ENCODE measurements around the gene PTGR1. TPM values are rescaled to one million over a fixed set of nuclear protein-coding genes. Genes with fewer than 3 reads are reported as not detected.
"Not testable (repeated sequence)": the region's sequence is repeated elsewhere in the genome, so short reads cannot be mapped to it uniquely, and the experiment has no call there.

The PTGR1 gene
- polyA plus RNA-seq, 1 donor = 88.5 TPM

DNA sequence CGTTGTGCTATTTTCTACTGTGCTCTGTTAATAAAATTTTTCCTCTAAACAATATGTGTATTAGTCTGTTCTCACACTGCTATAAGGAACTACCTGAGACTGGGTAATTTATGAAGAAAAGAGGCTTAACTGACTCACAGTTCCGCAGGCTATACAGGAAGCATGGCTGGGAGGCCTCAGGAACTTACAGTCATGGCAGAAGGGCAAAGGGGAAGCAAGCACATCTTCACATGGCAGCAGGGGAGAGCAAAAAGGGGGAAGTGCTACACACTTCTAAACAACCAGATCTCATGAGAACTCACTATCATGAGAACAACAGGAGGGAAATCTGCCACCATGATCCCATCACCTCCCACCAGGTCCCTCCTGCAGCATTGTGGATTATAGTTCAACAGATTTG lies 44.0 kb downstream of the PTGR1 start:
- H3K9me3 ChIP-seq (ENCODE audit: control insufficient read depth, low read depth, low read length) = peaks cover 23% of the 10 kb centered on the region
- not testable (repeated sequence) for H3K4me3 ChIP-seq (ENCODE audit: low read length)
- 80% methylated on average over 1 of the region's 2 CpGs for WGBS (ENCODE audit: insufficient coverage, low lambda C conversion rate)

DNA sequence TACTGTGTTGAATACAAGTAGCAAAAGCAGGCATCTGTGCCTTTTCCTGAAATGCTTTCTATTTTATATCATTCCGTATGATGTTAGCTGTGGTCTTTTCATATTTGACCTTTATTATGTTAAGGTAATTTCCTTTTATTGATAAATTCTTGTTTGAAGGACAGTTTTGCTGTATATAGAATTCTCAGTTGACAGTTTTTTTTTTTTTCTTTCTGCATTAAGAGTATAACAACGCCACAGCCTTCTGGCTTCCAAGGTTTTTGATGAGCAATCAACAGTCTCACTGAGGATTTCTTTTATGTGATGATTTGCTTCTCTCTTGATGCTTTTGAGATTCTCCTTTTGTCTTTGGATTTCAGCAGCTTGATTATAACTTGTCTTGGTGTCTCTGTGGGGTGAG lies 50.8 kb downstream of the PTGR1 start:
- Histone ChIP-seq H3K4me1 (ENCODE audit: control insufficient read depth, insufficient read depth, low read length) (no peaks in the 10 kb centered on the region), H3K9me3 (ENCODE audit: control insufficient read depth, low read depth, low read length) (peaks cover 45% of the 10 kb centered on the region), H3K27me3 (ENCODE audit: control insufficient read depth, insufficient read depth, low read length) (no peaks in the 10 kb centered on the region), H3K36me3 (ENCODE audit: control insufficient read depth, insufficient read depth, low read length) (no peaks in the 10 kb centered on the region), H3K27ac (ENCODE audit: low read length) (no peak overlapping the region), H3K4me3 (ENCODE audit: low read length) (no peak overlapping the region)
- no peak for DNase-seq
- WGBS (ENCODE audit: insufficient coverage, low lambda C conversion rate) = 100% methylated on average over 2 of the region's 2 CpGs

More for the DNA sequence above, 44.0 kb downstream of the PTGR1 start:
- H3K4me1 ChIP-seq (ENCODE audit: control insufficient read depth, insufficient read depth, low read length); H3K36me3 ChIP-seq (ENCODE audit: control insufficient read depth, insufficient read depth, low read length); DNase-seq; H3K27ac ChIP-seq (ENCODE audit: low read length); H3K27me3 ChIP-seq (ENCODE audit: control insufficient read depth, insufficient read depth, low read length): not testable (repeated sequence)

- 100% methylated on average over 4 of the region's 11 CpGs for WGBS (ENCODE audit: insufficient coverage, low lambda C conversion rate)
- no peaks in the 10 kb centered on the region for H3K27me3 ChIP-seq (ENCODE audit: control insufficient read depth, insufficient read depth, low read length)
- no peaks in the 10 kb centered on the region for H3K36me3 ChIP-seq (ENCODE audit: control insufficient read depth, insufficient read depth, low read length)
- H3K4me3 ChIP-seq (ENCODE audit: low read length) = no peak overlapping the region
- DNase-seq = no peak
- H3K4me1 ChIP-seq (ENCODE audit: control insufficient read depth, insufficient read depth, low read length) = no peaks in the 10 kb centered on the region
- peaks cover 57% of the 10 kb centered on the region for H3K9me3 ChIP-seq (ENCODE audit: control insufficient read depth, low read depth, low read length)
- H3K27ac ChIP-seq (ENCODE audit: low read length) = no peak overlapping the region
These were observed 56.8 kb downstream of the PTGR1 start for GRCh38 chr9:111542497-111543254.

- H3K36me3 ChIP-seq (ENCODE audit: control insufficient read depth, insufficient read depth, low read length) = no peaks in the 10 kb centered on the region
- no CpG with 5 or more reads among the region's 5 CpGs for WGBS (ENCODE audit: insufficient coverage, low lambda C conversion rate)
These were observed 66.2 kb downstream of the PTGR1 start for GRCh38 chr9:111533099-111533790.

GRCh38 chr9:111531716-111532115 lies 67.7 kb downstream of the PTGR1 start:
- H3K9me3 ChIP-seq (ENCODE audit: control insufficient read depth, low read depth, low read length) = peaks cover 4% of the 10 kb centered on the region
- no peaks in the 10 kb centered on the region for H3K36me3 ChIP-seq (ENCODE audit: control insufficient read depth, insufficient read depth, low read length)
- H3K4me1 ChIP-seq (ENCODE audit: control insufficient read depth, insufficient read depth, low read length) = no peaks in the 10 kb centered on the region
- peaks cover 4% of the 10 kb centered on the region for H3K27me3 ChIP-seq (ENCODE audit: control insufficient read depth, insufficient read depth, low read length)
- WGBS (ENCODE audit: insufficient coverage, low lambda C conversion rate) = no CpG with 5 or more reads among the region's 4 CpGs
- no peak for DNase-seq
- H3K4me3 ChIP-seq (ENCODE audit: low read length) = no peak overlapping the region
- no peak overlapping the region for H3K27ac ChIP-seq (ENCODE audit: low read length)

More at GRCh38 chr9:111533099-111533790, 66.2 kb downstream of the PTGR1 start:
- Histone ChIP-seq H3K27ac (ENCODE audit: low read length) (no peak overlapping the region), H3K27me3 (ENCODE audit: control insufficient read depth, insufficient read depth, low read length) (no peaks in the 10 kb centered on the region), H3K4me1 (ENCODE audit: control insufficient read depth, insufficient read depth, low read length) (no peaks in the 10 kb centered on the region), H3K9me3 (ENCODE audit: control insufficient read depth, low read depth, low read length) (peaks cover 7% of the 10 kb centered on the region), H3K4me3 (ENCODE audit: low read length) (no peak overlapping the region)
- no peak for DNase-seq

GRCh38 chr9:111529787-111530186 lies 69.7 kb downstream of the PTGR1 start:
- WGBS (ENCODE audit: insufficient coverage, low lambda C conversion rate) = no CpG with 5 or more reads among the region's 2 CpGs
- Histone ChIP-seq H3K36me3 (ENCODE audit: control insufficient read depth, insufficient read depth, low read length) (no peaks in the 10 kb centered on the region), H3K4me3 (ENCODE audit: low read length) (no peak overlapping the region), H3K27ac (ENCODE audit: low read length) (no peak overlapping the region), H3K27me3 (ENCODE audit: control insufficient read depth, insufficient read depth, low read length) (peaks cover 15% of the 10 kb centered on the region), H3K4me1 (ENCODE audit: control insufficient read depth, insufficient read depth, low read length) (peaks cover 4% of the 10 kb centered on the region), H3K9me3 (ENCODE audit: control insufficient read depth, low read depth, low read length) (no peaks in the 10 kb centered on the region)
- DNase-seq = no peak

- Histone ChIP-seq H3K27ac (ENCODE audit: low read length) (no peak overlapping the region), H3K4me3 (ENCODE audit: low read length) (no peak overlapping the region)
- no CpG with 5 or more reads among the region's 2 CpGs for WGBS (ENCODE audit: insufficient coverage, low lambda C conversion rate)
These were observed 72.1 kb downstream of the PTGR1 start for GRCh38 chr9:111527347-111527746.

DNA sequence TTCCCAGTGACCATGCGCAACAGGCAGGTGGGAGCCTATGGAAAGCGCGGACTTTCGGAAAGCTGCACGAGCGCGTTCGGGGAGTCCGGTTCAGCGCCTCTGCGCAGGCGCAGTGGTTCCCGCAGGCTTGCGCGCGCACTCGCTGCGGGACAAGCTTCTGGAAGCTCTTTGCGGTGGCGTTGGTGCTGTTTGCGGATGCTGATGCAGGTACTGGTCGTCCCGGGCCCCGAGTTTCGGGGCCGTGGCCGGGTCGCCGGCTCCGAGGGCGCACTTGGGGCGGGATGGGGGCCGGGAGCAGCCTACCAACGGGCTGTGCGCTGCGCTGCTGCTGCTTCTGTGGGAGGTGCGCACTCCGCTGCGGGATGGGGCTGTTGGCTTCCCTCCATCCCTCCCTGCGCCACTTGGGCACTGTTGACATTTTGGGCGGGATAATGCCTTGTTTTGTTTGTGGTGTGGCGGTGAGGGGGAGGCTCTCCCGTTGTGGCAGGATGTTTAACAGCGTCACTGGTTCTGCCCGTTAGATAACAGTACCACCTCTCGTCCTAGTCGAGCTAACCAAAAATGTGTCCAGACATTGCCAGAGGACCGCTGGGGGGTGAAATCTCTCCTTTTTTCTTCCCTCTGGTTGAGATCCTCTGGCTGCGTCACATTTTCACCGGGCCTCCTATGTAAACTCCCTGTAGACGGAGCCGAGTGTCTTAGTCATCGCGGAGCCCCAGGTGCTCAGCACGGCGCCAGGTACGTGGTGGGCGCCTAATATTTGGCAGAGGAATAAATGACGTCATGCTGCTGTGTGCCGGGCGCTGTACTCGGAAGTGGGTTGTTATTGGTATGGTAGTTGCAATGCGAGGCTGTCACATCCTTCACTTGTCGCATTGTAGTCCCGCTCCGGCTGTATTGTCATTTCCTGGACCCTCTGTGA lies 74.1 kb downstream of the PTGR1 start, which contains the start of gene ZNF483:
Gene ZNF483, plus strand, starts transcription at position 124 of the 922 bp plus-strand sequence. CDS start 2,217 bp downstream, outside the sequence.
- Histone ChIP-seq H3K27ac (ENCODE audit: low read length) (no peak within 1 kb of the TSS), H3K36me3 (ENCODE audit: control insufficient read depth, insufficient read depth, low read length) (no peaks in the 10 kb centered on the region), H3K4me3 (ENCODE audit: low read length) (peak within 1 kb of the TSS; percentile 58), H3K27me3 (ENCODE audit: control insufficient read depth, insufficient read depth, low read length) (peaks cover 15% of the 10 kb centered on the region), H3K4me1 (ENCODE audit: control insufficient read depth, insufficient read depth, low read length) (peaks cover 4% of the 10 kb centered on the region), H3K9me3 (ENCODE audit: control insufficient read depth, low read depth, low read length) (no peaks in the 10 kb centered on the region)
- DNase-seq = peak; percentile 79 to 85
- no CpG with 5 or more reads among the region's 66 CpGs for WGBS (ENCODE audit: insufficient coverage, low lambda C conversion rate)

More at GRCh38 chr9:111527347-111527746, 72.1 kb downstream of the PTGR1 start:
- DNase-seq = no peak
- Histone ChIP-seq H3K4me1 (ENCODE audit: control insufficient read depth, insufficient read depth, low read length) (peaks cover 4% of the 10 kb centered on the region), H3K36me3 (ENCODE audit: control insufficient read depth, insufficient read depth, low read length) (no peaks in the 10 kb centered on the region), H3K27me3 (ENCODE audit: control insufficient read depth, insufficient read depth, low read length) (peaks cover 15% of the 10 kb centered on the region), H3K9me3 (ENCODE audit: control insufficient read depth, low read depth, low read length) (no peaks in the 10 kb centered on the region)

DNA sequence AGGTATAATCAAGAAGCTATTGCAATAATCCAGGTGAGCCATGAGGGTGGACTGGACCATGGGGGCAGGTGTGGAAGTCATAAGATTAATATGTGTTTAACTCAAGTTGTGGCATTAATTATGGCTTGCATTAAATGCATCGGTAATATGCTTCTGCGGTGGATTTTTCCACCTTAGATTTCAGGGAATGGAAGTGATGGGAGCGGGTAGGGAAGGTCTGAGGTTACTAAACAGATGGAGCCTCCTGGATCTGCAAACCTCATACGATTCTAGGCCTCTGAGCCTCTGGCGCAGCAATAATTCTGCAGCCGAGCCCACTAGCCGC lies 74.8 kb downstream of the PTGR1 start:
- no peaks in the 10 kb centered on the region for H3K36me3 ChIP-seq (ENCODE audit: control insufficient read depth, insufficient read depth, low read length)
- no CpG with 5 or more reads among the region's 7 CpGs for WGBS (ENCODE audit: insufficient coverage, low lambda C conversion rate)
- no peaks in the 10 kb centered on the region for H3K9me3 ChIP-seq (ENCODE audit: control insufficient read depth, low read depth, low read length)
- H3K27me3 ChIP-seq (ENCODE audit: control insufficient read depth, insufficient read depth, low read length) = peaks cover 15% of the 10 kb centered on the region
- H3K4me3 ChIP-seq (ENCODE audit: low read length) = peak overlapping the region; percentile 58
- peaks cover 4% of the 10 kb centered on the region for H3K4me1 ChIP-seq (ENCODE audit: control insufficient read depth, insufficient read depth, low read length)
- no peak for DNase-seq
- no peak overlapping the region for H3K27ac ChIP-seq (ENCODE audit: low read length)

GRCh38 chr9:111516061-111516465 lies 83.4 kb downstream of the PTGR1 start:
- DNase-seq = no peak
- no peaks in the 10 kb centered on the region for H3K9me3 ChIP-seq (ENCODE audit: control insufficient read depth, low read depth, low read length)
- H3K27me3 ChIP-seq (ENCODE audit: control insufficient read depth, insufficient read depth, low read length) = no peaks in the 10 kb centered on the region
- no peak overlapping the region for H3K4me3 ChIP-seq (ENCODE audit: low read length)
- 100% methylated on average over 1 of the region's 2 CpGs for WGBS (ENCODE audit: insufficient coverage, low lambda C conversion rate)
- H3K4me1 ChIP-seq (ENCODE audit: control insufficient read depth, insufficient read depth, low read length) = no peaks in the 10 kb centered on the region
- H3K36me3 ChIP-seq (ENCODE audit: control insufficient read depth, insufficient read depth, low read length) = no peaks in the 10 kb centered on the region
- H3K27ac ChIP-seq (ENCODE audit: low read length) = no peak overlapping the region
